ENCODE results near the gene SAMHD1.

The SAMHD1 gene

GRCh38 chr20:36860811-36861624 is 90.5 kb downstream of the SAMHD1 start:
- in situ Hi-C loops (cut with MboI; ENCODE audit: low sequenced_read_pairs, unreplicated experiment): no loop called here
- no peak for TF ChIP-seq CTCF (IDR thresholded peaks at IDR 0.05; ENCODE audit: borderline replicate concordance, control extremely low read depth, extremely low read depth, insufficient read depth, missing control alignments)
- no peak for DNase-seq (ENCODE audit: low spot score)

- no peak for TF ChIP-seq CTCF (IDR thresholded peaks at IDR 0.05; ENCODE audit: borderline replicate concordance, control extremely low read depth, extremely low read depth, insufficient read depth, missing control alignments)
- in situ Hi-C loops (cut with MboI; ENCODE audit: low sequenced_read_pairs, unreplicated experiment): no loop called here
- DNase-seq (ENCODE audit: low spot score): no peak
Measured at GRCh38 chr20:36860339-36860738, 91.2 kb downstream of the SAMHD1 start.

- in situ Hi-C loops (cut with MboI; ENCODE audit: low sequenced_read_pairs, unreplicated experiment): no loop called here
- TF ChIP-seq CTCF (IDR thresholded peaks at IDR 0.05; ENCODE audit: borderline replicate concordance, control extremely low read depth, extremely low read depth, insufficient read depth, missing control alignments): no peak
- no peak for DNase-seq (ENCODE audit: low spot score)
Measured at GRCh38 chr20:36859700-36860330, 91.7 kb downstream of the SAMHD1 start.

GRCh38 chr20:36859282-36859555 is 92.3 kb downstream of the SAMHD1 start:
- DNase-seq (ENCODE audit: low spot score): no peak
- TF ChIP-seq CTCF (IDR thresholded peaks at IDR 0.05; ENCODE audit: borderline replicate concordance, control extremely low read depth, extremely low read depth, insufficient read depth, missing control alignments): no peak
- in situ Hi-C loops (cut with MboI; ENCODE audit: low sequenced_read_pairs, unreplicated experiment): no loop called here

- TF ChIP-seq CTCF (IDR thresholded peaks at IDR 0.05; ENCODE audit: borderline replicate concordance, control extremely low read depth, extremely low read depth, insufficient read depth, missing control alignments): no peak
- in situ Hi-C loops (cut with MboI; ENCODE audit: low sequenced_read_pairs, unreplicated experiment): no loop called here
- no peak for DNase-seq (ENCODE audit: low spot score)
Measured at GRCh38 chr20:36856691-36857635, 94.5 kb downstream of the SAMHD1 start.

GRCh38 chr20:36856195-36856594 is 95.3 kb downstream of the SAMHD1 start:
- no peak for DNase-seq (ENCODE audit: low spot score)
- TF ChIP-seq CTCF (IDR thresholded peaks at IDR 0.05; ENCODE audit: borderline replicate concordance, control extremely low read depth, extremely low read depth, insufficient read depth, missing control alignments): no peak
- in situ Hi-C loops (cut with MboI; ENCODE audit: low sequenced_read_pairs, unreplicated experiment): no loop called here

Measured in GM13976 (cell line).